DND-41 (cell line): Measurements from ENCODE around the gene SULT1C3.

Experiments
- ATAC-seq: fragments of 200-7000 bp; cut with Tn5 transposase; 3 replicates; pipeline ENCODE4 v1.9.1; 2021; ENCODE audit warnings: low read depth; ENCODE audit not compliant: insufficient read depth
- DNase-seq: peaks from one replicate; pipeline ENCODE4 v3.0.0-alpha.2; 2020
- H2AFZ ChIP-seq: 2 replicates; pipeline ENCODE4 v1.6.0; 2012; ENCODE audit warnings: low read depth, low read length
- H3K27ac ChIP-seq: 2 replicates; pipeline ENCODE4 v1.5.1; 2012; ENCODE audit warnings: low read length, inconsistent platforms
- H3K27me3 ChIP-seq: fragments of 200-600 bp; sonication (generic); 2 replicates; pipeline ENCODE4 v1.6.0; 2012; ENCODE audit warnings: low read length, mild to moderate bottlenecking, inconsistent platforms; ENCODE audit not compliant: insufficient read depth, poor library complexity
- H3K36me3 ChIP-seq: 2 replicates; pipeline ENCODE4 v1.5.1; 2012; ENCODE audit warnings: low read length, inconsistent platforms; ENCODE audit not compliant: insufficient read depth
- H3K4me1 ChIP-seq: 2 replicates; pipeline ENCODE4 v1.5.1; 2012; ENCODE audit warnings: mild to moderate bottlenecking, low read length; ENCODE audit not compliant: insufficient read depth
- H3K4me2 ChIP-seq: 2 replicates; pipeline ENCODE4 v1.6.0; 2012; ENCODE audit warnings: mild to moderate bottlenecking, moderate library complexity, low read length, inconsistent platforms; ENCODE audit not compliant: insufficient read depth
- H3K4me3 ChIP-seq, 2 experiments: fragments of 200-600 bp in 1 of 2; shearing (Covaris generic) in 1 of 2; 2 replicates each; pipeline ENCODE4 v1.5.1; 2012 to 2016; ENCODE audit warnings: inconsistent platforms in 2 of 2, low read length in 2 of 2, mild to moderate bottlenecking in 2 of 2, low read depth in 1 of 2, moderate library complexity in 1 of 2
- H3K79me2 ChIP-seq: 2 replicates; pipeline ENCODE4 v1.6.0; 2012; ENCODE audit warnings: low read length, inconsistent platforms; ENCODE audit not compliant: insufficient read depth
- H3K9ac ChIP-seq: 2 replicates; pipeline ENCODE4 v1.6.0; 2012; ENCODE audit warnings: low read depth, mild to moderate bottlenecking, inconsistent platforms, low read length, moderate library complexity
- H3K9me3 ChIP-seq: 2 replicates; pipeline ENCODE4 v1.5.1; 2012; ENCODE audit warnings: low read length, moderate library complexity, mild to moderate bottlenecking, inconsistent platforms; ENCODE audit not compliant: insufficient read depth, severe bottlenecking
- H4K20me1 ChIP-seq: 2 replicates; pipeline ENCODE4 v1.6.0; 2012; ENCODE audit warnings: low read length; ENCODE audit not compliant: insufficient read depth
- CTCF ChIP-seq: IDR thresholded peaks from 2 replicates; pipeline ENCODE4 v1.5.1; 2012; ENCODE audit warnings: borderline replicate concordance, low read length, moderate library complexity, mild to moderate bottlenecking; ENCODE audit not compliant: poor library complexity, severe bottlenecking; ENCODE audit errors: extremely low read depth
- EZH2 ChIP-seq: IDR thresholded peaks from 3 replicates; pipeline ENCODE4 v1.6.1; 2012; ENCODE audit warnings: borderline replicate concordance, low read depth, mild to moderate bottlenecking, moderate library complexity, low read length, inconsistent platforms; ENCODE audit not compliant: severe bottlenecking

The SULT1C3 gene

DNA sequence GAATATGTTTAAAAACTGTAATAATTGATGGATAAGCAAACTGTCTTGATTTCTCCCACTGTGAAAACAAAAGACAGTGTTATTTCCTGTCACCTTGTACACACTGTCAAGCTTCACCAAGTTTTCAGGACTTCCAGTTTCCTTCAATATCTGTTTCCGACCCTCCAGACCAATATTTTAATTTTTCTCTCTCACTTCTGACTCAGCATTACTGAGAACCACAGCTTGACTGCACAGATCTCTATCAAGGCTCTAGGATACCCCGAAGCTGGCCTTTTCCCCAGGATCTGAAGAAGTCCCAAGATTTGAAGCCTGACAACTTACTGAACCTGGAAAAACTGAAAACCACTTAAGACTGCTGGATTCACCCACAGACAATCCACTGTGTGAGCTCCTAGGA is 13.2 kb upstream of the SULT1C3 start:
- no peaks in the 10 kb centered on the region for H4K20me1 ChIP-seq
- H3K27me3 ChIP-seq: no peaks in the 10 kb centered on the region
- H3K36me3 ChIP-seq: no peaks in the 10 kb centered on the region
- no peaks in the 10 kb centered on the region for H3K4me1 ChIP-seq
- TF ChIP-seq CTCF (no peak), EZH2 (no peak)
- H3K4me3 ChIP-seq: no peak overlapping the region
- H3K79me2 ChIP-seq: no peaks in the 10 kb centered on the region
- no peak overlapping the region for H3K9ac ChIP-seq
- H2AFZ ChIP-seq: no peak overlapping the region
- DNase-seq (no peak), ATAC-seq (no peak)
- no peak overlapping the region for H3K27ac ChIP-seq
- no peak overlapping the region for H3K4me2 ChIP-seq
- peaks cover 4% of the 10 kb centered on the region for H3K9me3 ChIP-seq

- Histone ChIP-seq H3K4me2 (no peak overlapping the region), H3K79me2 (no peaks in the 10 kb centered on the region), H3K4me1 (no peaks in the 10 kb centered on the region), H4K20me1 (no peaks in the 10 kb centered on the region), H3K27me3 (no peaks in the 10 kb centered on the region), H3K9ac (no peak overlapping the region), H3K27ac (no peak overlapping the region), H3K4me3 (no peak overlapping the region), H3K36me3 (no peaks in the 10 kb centered on the region), H2AFZ (no peak overlapping the region), H3K9me3 (peaks cover 4% of the 10 kb centered on the region)
- no peak for TF ChIP-seq CTCF
- TF ChIP-seq EZH2: no peak
- DNase-seq (no peak), ATAC-seq (no peak)
Measured at GRCh38 chr2:108228006-108228405, 11.8 kb upstream of the SULT1C3 start.

DNA sequence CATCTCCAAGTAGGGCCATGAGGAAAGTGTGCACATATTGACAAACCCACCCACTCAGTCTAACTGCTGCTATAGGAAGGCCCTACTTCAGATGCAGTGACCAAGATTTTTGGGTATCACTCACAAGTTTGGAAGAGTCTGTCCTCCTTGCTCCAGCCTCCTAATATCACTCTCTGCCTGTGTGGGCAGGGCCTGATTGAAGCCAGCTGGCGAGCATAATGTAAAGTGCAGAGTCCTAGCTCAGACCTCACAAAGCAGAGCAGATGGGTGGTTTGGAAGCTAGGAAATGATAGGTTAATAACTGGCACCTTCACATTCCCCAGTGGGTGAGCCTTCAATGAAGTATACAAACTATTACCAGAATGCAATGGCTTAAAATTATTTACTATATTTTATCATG is 11.2 kb upstream of the SULT1C3 start:
- H3K9ac ChIP-seq: no peak overlapping the region
- no peaks in the 10 kb centered on the region for H3K4me1 ChIP-seq
- H3K27me3 ChIP-seq: no peaks in the 10 kb centered on the region
- no peak overlapping the region for H2AFZ ChIP-seq
- H3K9me3 ChIP-seq: no peaks in the 10 kb centered on the region
- no peaks in the 10 kb centered on the region for H3K79me2 ChIP-seq
- TF ChIP-seq CTCF (no peak), EZH2 (no peak)
- H3K4me3 ChIP-seq: no peak overlapping the region
- H3K36me3 ChIP-seq: no peaks in the 10 kb centered on the region
- H3K4me2 ChIP-seq: no peak overlapping the region
- no peaks in the 10 kb centered on the region for H4K20me1 ChIP-seq
- H3K27ac ChIP-seq: no peak overlapping the region
- ATAC-seq (no peak), DNase-seq (no peak)

- Histone ChIP-seq H2AFZ (no peak overlapping the region), H3K27ac (no peak overlapping the region), H3K4me2 (no peak overlapping the region), H4K20me1 (no peaks in the 10 kb centered on the region), H3K4me1 (no peaks in the 10 kb centered on the region), H3K27me3 (no peaks in the 10 kb centered on the region), H3K36me3 (no peaks in the 10 kb centered on the region), H3K4me3 (no peak overlapping the region), H3K9ac (no peak overlapping the region), H3K79me2 (no peaks in the 10 kb centered on the region), H3K9me3 (no peaks in the 10 kb centered on the region)
- DNase-seq (no peak), ATAC-seq (no peak)
- no peak for TF ChIP-seq EZH2
- no peak for TF ChIP-seq CTCF
Measured at GRCh38 chr2:108229875-108230274, 9.9 kb upstream of the SULT1C3 start.
